Activated CD4-positive, alpha-beta T cell treated with anti-CD3 and anti-CD28 coated beads, Interleukin-2, amount 10 ng/mL, durations not matched to agents 7 days and 5 days (primary cell): ENCODE data around the gene MESP2. TPM values are rescaled to one million over a fixed set of nuclear protein-coding genes. Genes with fewer than 3 reads are reported as not detected.
A peak's percentile ranks its signal among the peaks of the same experiment; 100 is the strongest.

Experiments
- CTCF ChIA-PET: fragments of 350-600 bp; sonication (Branson Sonifier 250); formaldehyde crosslinking; loops from one replicate; lab custom pipeline; 2021; ENCODE audit warnings: antibody characterized with exemption; lab: Charles Lee
- POLR2A ChIA-PET: fragments of 350-600 bp; sonication (Branson Sonifier 250); formaldehyde crosslinking; loops from one replicate; lab custom pipeline; 2021; ENCODE audit warnings: antibody characterized with exemption; lab: Charles Lee
- DNase-seq: peaks from one replicate; pipeline ENCODE4 v3.0.0-alpha.2; 2020
- H3K27ac Mint-ChIP-seq: one replicate; pipeline ENCODE4 v1.8.0; 2021; ENCODE audit warnings: mild to moderate bottlenecking, moderate library complexity, mixed read lengths
- H3K27me3 Mint-ChIP-seq: one replicate; pipeline ENCODE4 v1.8.0; 2021; ENCODE audit warnings: mixed read lengths
- H3K36me3 Mint-ChIP-seq: one replicate; pipeline ENCODE4 v1.8.0; 2021; ENCODE audit warnings: low read depth, mixed read lengths
- H3K4me1 Mint-ChIP-seq: one replicate; pipeline ENCODE4 v1.8.0; 2021; ENCODE audit warnings: mixed read lengths
- H3K4me3 Mint-ChIP-seq: one replicate; pipeline ENCODE4 v1.8.0; 2021; ENCODE audit warnings: mild to moderate bottlenecking, moderate library complexity, mixed read lengths
- H3K9me3 Mint-ChIP-seq: one replicate; pipeline ENCODE4 v1.8.0; 2021; ENCODE audit warnings: mixed read lengths
- total RNA-seq, 2 experiments: library from RNA; stranded (reverse); gene quantifications; one replicate each; pipeline ENCODE4 v1.2.3, GENCODE V29; 2021

The MESP2 gene
- total RNA-seq, 2 experiments from 2014 or later: not detected

DNA sequence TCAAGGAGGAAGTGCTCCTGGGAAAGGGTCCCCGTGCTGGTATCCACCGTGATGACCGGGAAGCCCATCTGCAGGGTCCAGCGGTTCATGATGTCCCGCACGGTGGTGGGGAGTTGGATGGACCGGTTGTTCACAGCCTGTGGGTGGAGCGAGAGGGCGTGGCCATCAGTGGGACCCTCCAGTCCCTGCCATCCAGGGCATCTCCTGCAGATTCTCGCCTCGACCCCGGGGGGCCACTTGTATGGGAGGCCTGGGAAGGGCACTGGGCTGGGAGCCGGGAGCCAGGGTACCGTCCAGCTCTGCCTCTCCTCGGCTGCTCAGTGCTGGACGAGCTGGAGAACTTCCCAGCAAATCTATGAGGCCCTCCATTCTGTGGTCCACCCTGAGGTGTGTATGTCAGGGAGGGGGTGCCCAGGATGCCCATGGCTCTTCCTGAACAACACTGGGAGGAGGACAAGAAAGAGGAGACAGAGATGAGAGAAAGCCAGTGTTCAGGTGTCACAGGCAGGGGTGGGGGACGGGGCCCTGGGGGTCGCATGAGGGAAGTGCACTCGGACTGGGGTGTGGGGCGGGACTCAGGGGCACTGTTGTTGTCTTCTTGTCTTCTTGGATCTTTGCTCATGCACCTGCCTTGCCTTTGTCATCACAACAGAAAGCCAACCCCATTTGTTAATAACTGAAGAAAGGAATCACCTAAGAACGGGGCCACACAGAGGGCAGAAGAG, 25.5 kb downstream of the MESP2 start:
- POLR2A ChIA-PET: no interaction called here
- no peaks in the 10 kb centered on the region for H3K36me3 Mint-ChIP-seq
- no peak for DNase-seq
- peaks cover 2% of the 10 kb centered on the region for H3K4me1 Mint-ChIP-seq
- H3K27ac Mint-ChIP-seq: no peak overlapping the region
- H3K4me3 Mint-ChIP-seq: no peak overlapping the region
- CTCF ChIA-PET: interaction anchor here (0.9 to 1.2 kb wide), 2 partner anchors 22 to 74 kb away, joined by 3 to 4 read pairs; no protein-coding TSS in a partner anchor
- peaks cover 3% of the 10 kb centered on the region for H3K27me3 Mint-ChIP-seq
- H3K9me3 Mint-ChIP-seq: no peaks in the 10 kb centered on the region

DNA sequence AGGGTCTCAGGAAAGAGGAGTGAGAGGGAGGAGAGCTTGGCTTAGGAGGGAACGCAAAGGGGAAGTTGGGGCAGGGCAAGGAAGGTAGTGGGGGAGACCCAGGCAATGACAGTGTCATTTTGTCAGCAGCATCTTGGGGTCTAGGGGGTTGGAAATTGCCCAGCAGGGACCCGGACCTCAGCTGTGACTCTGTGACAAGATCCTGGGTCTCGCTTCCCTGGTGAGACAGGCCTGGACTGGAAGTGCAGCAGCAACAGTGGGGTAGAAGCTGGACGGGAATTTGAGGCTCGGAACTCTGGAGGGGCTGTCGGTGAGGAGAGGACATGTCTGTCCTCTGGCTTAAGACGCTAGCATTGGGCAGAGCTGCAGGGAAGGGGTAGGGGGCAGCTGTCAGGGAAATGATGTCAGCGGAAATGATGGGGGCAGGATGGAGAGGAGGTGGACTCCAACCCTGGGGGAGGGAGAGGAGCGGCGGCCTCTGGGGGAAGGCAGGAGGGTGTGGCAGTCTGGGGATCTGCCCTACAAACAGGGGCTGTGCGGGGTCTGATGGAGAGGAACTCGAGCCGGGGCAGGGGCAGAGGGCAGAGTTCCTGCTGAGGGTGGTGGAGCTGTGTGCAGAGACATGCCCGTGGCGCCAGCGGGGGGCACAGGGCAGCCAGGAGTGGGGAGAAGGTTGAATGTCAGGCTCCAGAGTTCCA, 26.2 kb downstream of the MESP2 start:
- Mint-ChIP-seq H3K4me3 (no peak overlapping the region), H3K27me3 (peaks cover 3% of the 10 kb centered on the region), H3K4me1 (peaks cover 2% of the 10 kb centered on the region), H3K36me3 (no peaks in the 10 kb centered on the region), H3K27ac (no peak overlapping the region), H3K9me3 (no peaks in the 10 kb centered on the region)
- ChIA-PET POLR2A (no interaction called here), CTCF (interaction anchor here (0.9 kb wide), 1 partner anchor 21 kb away, joined by 3 read pairs; no protein-coding TSS in a partner anchor)
- DNase-seq: no peak

DNA sequence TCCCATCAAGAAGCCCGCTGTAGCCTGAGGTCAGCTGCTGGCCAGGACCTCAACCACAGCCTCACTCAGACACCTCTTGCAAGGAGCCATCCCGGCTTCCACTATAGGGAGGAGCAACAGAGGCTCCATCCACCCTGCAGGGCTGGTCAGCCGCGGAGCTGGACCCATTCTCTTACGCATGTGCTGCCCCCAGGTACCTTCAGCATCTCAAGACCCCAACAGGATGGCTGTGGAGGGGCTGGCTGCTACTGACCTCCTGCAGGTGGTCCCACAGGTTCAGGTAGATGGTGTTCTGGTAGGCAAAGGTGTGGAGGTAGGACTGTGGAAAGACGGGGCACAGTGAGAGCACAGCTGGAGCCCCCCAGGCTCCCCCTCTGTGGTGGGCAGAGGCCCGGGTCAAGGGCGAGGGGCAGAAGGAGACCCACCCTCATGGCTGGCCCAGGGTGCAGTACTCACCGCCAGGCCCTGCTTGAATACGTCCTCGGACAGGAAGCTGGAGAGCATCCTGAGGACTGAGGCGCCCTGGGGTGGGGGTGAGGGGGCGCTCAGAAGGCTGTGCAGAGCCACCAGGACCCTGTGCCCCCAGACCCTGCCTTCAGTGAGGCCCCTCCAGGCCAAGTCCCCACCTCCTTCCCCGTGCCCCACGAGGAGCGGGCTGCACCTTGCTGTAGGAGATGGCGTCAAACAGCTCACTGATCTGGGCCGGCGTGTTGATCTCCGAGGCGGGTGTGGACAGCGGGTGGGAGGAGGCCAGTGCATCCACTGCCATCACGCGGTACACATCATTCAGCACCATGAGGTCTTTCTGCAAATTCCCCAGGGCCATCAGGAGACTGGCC, 27.1 kb downstream of the MESP2 start:
- CTCF ChIA-PET: interaction anchor here (0.9 kb wide), 1 partner anchor 20 kb away, joined by 3 read pairs; no protein-coding TSS in a partner anchor

DNA sequence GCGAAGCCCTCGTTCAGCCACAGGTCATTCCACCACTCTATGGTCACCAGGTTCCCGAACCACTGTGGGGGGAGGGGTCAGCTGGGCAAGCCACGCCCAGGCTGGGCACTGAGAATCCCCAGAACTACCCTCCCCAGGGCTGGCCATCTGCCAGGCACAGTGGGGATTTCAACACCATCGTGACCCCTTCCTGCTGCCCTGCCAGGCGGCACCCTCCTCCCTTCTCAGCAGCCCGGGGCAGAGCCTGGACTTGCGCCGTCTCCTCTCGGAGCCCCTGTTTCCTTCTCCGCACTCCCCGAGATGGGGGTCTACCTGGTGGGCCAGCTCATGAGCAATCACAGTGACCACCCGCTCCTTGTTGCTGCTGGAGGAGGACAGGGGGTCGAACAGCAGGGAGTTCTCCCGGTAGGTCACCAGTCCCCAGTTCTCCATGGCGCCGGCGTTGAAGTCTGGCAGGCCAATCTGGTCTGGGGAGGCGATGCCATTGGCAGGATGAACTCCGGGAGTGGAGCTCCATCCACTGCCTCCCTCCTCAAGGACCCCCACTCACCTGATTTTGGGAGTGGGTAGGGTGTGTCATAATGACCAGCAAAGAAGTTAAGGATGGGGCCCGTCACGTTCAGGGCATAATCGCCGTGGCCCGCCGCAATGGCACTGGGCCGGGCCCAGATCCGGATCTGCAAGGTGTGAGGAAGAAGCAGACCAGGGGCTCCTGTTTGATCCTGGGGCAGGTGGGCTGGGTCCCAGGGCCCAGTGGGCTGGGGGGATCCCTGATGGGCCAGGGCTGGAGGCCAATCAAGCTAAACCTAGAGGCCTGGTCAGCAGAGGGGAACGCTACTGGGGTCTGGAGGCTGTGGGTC, 28.0 kb downstream of the MESP2 start:
- H3K27ac Mint-ChIP-seq: no peak overlapping the region
- peaks cover 2% of the 10 kb centered on the region for H3K4me1 Mint-ChIP-seq
- peaks cover 3% of the 10 kb centered on the region for H3K27me3 Mint-ChIP-seq
- CTCF ChIA-PET: no interaction called here
- DNase-seq: no peak
- no peaks in the 10 kb centered on the region for H3K9me3 Mint-ChIP-seq
- no peak overlapping the region for H3K4me3 Mint-ChIP-seq
- POLR2A ChIA-PET: no interaction called here
- H3K36me3 Mint-ChIP-seq: no peaks in the 10 kb centered on the region

More for the DNA sequence above, 27.1 kb downstream of the MESP2 start:
- Mint-ChIP-seq H3K27ac (no peak overlapping the region), H3K36me3 (no peaks in the 10 kb centered on the region), H3K27me3 (peaks cover 3% of the 10 kb centered on the region), H3K4me3 (no peak overlapping the region), H3K9me3 (no peaks in the 10 kb centered on the region), H3K4me1 (peaks cover 2% of the 10 kb centered on the region)
- POLR2A ChIA-PET: no interaction called here
- DNase-seq: no peak

DNA sequence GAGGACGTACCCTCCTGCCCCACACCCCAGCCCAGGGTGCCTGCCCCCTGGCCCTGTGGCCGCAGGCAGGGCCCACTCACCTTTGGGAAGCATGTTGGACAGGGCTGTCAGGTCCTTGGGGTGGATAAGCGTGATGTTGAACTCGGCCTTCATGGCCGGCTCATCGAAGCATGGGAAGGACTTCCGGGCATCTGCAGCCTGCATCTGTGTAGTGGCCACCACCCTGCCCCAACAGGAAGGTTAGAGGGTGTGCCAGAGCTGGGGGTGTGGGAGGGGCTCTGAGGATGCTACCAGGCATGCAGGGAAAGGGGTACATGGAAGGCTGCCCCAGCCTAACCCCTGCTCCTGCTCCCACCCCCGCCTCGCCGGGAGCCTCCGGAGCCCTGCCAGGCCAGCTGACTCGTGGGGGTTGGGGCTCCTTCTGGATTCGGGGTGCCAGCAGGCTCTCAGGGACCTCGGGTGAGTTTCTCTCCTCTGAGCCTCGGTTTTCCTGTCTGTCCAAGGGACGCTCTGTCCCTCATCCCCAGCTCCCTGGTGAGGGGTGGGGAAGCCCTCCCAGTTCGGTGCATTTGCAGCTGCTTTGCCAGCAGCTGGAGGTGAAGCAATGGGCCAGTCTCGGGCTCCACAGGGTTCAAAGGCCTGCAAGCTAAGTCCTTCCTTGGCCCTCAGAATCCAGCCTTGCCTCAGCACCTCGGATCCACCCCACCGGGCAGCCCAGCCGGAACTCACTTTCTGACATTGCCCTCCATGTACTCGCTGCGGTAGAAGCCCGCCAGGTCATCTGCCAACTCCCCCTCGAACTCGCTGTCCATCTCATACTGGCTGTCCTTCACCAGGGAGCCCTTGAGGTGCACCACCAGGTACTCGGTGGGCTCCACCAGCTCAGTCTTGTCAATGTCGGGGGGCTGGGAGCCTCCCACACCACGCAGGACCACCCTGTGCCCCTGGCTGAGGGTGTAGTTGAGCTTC, 29.4 kb downstream of the MESP2 start:
- DNase-seq: no peak

DNA sequence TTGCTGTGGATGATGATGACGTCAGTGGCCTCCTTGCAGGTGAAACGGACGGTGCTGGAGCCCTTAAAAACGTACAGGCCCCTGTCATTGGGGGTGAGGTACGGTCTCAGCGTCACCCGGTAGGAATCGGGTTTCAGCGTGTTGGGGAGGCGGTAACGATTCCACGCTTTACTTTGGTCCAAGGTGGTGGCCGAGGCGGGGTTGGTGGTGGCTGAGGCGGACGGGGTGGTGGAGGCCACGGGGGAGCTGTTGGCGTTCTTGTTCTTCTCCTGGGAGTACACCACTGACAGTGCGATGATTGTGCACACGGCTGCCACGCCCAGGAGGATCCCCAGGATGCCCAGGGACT, 30.1 kb downstream of the MESP2 start:
- ChIA-PET CTCF (no interaction called here), POLR2A (no interaction called here)
- Mint-ChIP-seq H3K4me1 (peaks cover 2% of the 10 kb centered on the region), H3K27me3 (peaks cover 3% of the 10 kb centered on the region), H3K4me3 (no peak overlapping the region), H3K27ac (no peak overlapping the region), H3K36me3 (no peaks in the 10 kb centered on the region), H3K9me3 (no peaks in the 10 kb centered on the region)
- no peak for DNase-seq

More for the DNA sequence above, 29.4 kb downstream of the MESP2 start:
- Mint-ChIP-seq H3K9me3 (no peaks in the 10 kb centered on the region), H3K27me3 (peaks cover 3% of the 10 kb centered on the region), H3K4me3 (no peak overlapping the region), H3K36me3 (no peaks in the 10 kb centered on the region), H3K27ac (no peak overlapping the region), H3K4me1 (peaks cover 2% of the 10 kb centered on the region)
- ChIA-PET POLR2A (no interaction called here), CTCF (no interaction called here)

DNA sequence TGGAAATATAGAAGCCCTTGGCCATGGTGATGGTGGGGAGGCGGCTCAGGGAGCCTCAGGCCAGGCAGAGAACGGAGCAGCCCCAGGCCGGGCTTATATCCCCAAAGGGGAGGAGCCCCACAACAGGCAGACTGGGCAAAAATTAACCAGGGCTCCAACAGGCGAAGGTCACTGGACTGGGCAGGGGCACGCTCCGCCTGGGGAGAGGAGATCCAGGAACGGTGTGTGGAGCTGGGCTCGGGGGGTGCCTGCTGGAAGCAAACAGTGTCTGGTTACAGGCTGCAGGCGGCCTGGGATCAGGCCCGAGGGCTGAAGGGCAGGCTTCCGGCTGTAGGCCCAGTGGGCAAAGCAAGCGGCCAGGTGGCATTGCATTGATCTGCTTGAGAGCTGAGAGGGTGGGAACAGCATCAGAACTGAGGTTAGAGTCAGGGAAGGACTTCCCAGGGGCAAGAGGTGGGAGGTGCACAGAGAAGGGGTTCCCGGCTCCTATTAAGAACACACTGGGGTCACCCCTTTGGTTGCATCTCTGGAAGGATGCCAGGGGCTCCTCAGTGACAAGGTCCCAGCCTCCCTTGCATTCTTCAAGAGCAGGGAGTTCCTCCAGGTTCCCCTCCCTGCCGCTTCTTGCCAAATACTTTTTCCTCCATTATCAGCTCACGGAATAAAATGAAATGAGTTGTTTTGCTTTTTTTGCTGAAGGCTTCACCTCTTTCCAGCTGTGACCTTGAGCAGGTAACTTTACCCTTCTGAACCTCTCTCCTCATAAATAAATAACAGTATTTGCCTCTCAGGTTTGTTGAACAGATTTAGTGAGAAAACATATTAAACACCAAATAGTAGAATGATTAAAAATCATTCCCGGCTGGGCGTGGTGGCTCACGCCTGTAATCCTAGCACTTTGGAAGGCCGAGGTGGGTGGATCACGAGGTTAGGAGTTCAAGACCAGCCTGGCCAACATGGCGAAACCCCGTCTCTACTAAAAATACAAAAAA, 30.7 kb downstream of the MESP2 start:
- POLR2A ChIA-PET: no interaction called here
- Mint-ChIP-seq H3K36me3 (no peaks in the 10 kb centered on the region), H3K9me3 (no peaks in the 10 kb centered on the region), H3K27ac (no peak overlapping the region), H3K27me3 (peaks cover 2% of the 10 kb centered on the region), H3K4me1 (peaks cover 2% of the 10 kb centered on the region), H3K4me3 (no peak overlapping the region)
- CTCF ChIA-PET: no interaction called here
- no peak for DNase-seq

DNA sequence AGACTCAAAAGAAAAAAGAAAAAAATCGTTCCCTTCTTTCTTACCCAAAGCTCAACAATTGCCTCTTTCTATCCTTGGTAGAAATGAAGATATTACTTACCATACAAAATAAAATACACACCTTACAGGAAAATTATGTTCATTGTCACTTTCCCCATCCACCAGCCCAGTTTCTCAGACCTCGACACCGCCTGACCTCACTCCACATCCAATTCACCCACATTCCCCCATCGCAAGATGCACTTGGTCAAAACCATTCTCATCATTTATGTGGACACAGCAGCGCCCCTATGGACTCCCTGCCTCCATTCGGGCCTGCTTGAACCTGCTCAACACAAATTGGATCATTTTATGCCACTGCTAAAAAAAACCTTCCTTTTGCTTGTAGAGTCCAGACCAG, 31.6 kb downstream of the MESP2 start:
- H3K9me3 Mint-ChIP-seq: no peaks in the 10 kb centered on the region
- no peaks in the 10 kb centered on the region for H3K36me3 Mint-ChIP-seq
- H3K4me3 Mint-ChIP-seq: no peak overlapping the region
- ChIA-PET CTCF (no interaction called here), POLR2A (no interaction called here)
- peaks cover 1% of the 10 kb centered on the region for H3K4me1 Mint-ChIP-seq
- no peak overlapping the region for H3K27ac Mint-ChIP-seq
- peaks cover 2% of the 10 kb centered on the region for H3K27me3 Mint-ChIP-seq
- no peak for DNase-seq

DNA sequence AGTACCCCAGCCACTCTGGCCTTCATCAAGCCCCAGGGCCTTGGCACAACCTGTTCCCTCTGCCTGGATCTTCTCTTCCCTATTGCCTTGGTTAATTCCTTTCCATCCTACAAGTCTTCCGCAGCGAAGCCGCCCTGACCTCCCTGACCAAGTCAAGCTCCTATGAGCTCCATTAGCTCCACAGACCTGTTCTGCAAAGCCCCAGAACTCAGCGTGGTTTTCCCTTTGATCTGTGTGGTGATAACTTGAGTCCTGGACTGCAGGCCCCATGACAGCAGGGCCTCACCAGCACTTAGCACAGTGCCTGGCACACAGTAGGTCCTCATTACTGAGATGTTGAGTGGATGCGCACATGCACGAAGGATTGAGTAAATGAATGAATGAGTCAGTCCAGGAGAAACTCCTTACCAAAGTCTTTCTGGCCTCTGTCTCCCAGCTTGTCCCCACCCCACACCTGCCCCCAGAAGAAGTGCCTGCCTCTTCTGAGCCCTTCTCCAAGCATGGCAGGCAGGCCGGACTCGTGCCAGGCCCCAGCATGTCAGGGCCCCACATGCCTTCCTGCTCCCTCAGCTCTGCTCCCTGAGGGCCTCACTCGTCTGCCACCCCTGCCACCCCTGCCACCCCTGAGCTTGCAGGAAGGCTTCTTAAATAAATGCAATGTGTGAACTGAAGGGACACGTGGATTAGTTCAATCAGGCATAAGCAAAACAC, 32.2 kb downstream of the MESP2 start:
- H3K9me3 Mint-ChIP-seq: no peaks in the 10 kb centered on the region
- DNase-seq: no peak
- H3K27ac Mint-ChIP-seq: no peak overlapping the region
- no peaks in the 10 kb centered on the region for H3K36me3 Mint-ChIP-seq
- ChIA-PET CTCF (no interaction called here), POLR2A (no interaction called here)
- H3K4me3 Mint-ChIP-seq: no peak overlapping the region
- H3K27me3 Mint-ChIP-seq: peaks cover 2% of the 10 kb centered on the region
- peaks cover 1% of the 10 kb centered on the region for H3K4me1 Mint-ChIP-seq

DNA sequence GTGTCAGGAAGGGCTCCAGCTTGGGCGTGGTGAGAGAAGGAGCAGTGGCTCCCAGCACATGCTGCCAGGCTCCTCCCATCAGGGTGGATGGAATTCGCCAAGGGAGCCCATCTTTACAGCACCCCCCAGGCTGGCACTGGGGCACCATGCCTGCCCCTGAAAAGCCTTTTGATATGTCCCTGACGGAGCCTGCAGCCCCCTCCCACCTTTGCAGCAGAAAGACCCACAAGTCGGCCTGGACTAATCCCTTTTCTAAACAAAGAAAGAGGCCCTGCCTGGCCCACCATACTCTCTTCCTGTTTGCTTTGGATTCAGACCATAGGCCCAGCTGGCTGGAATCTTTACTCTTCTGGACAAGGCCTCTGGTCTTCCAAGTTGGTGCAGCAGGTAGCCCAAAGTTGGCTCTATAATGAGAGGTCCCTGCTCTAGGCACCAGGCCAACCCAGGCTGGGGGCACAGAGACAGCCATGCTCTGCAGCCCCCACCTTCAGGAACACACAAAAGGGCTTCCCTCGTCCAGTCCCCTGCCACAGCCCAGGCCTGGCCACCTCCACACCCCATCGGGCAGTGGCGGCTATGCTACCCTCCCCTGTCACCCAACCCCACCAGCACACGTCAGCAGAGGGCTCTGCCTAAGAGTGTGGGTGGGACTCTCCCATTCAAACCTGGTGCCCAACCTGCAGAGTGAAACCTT, 33.1 kb downstream of the MESP2 start:
- H3K36me3 Mint-ChIP-seq: no peaks in the 10 kb centered on the region
- CTCF ChIA-PET: no interaction called here
- H3K27ac Mint-ChIP-seq: peak overlapping the region; percentile 14

More for the DNA sequence above, 33.1 kb downstream of the MESP2 start:
- DNase-seq: no peak
- Mint-ChIP-seq H3K4me1 (peaks cover 1% of the 10 kb centered on the region), H3K4me3 (no peak overlapping the region), H3K9me3 (no peaks in the 10 kb centered on the region), H3K27me3 (peaks cover 5% of the 10 kb centered on the region)
- POLR2A ChIA-PET: no interaction called here
